M059J (cell line): ENCODE measurements around the gene ABCA7. TPM values are rescaled to one million over a fixed set of nuclear protein-coding genes. Genes with fewer than 3 reads are reported as not detected.
"Not testable (repeated sequence)": the region's sequence is repeated elsewhere in the genome, so short reads cannot be mapped to it uniquely, and the experiment has no call there.

Experiments used
- DNase-seq: peaks from one replicate; pipeline ENCODE4 v3.0.0-alpha.2; 2012; ENCODE audit warnings: low read depth
- total RNA-seq: library from RNA; depleted of rRNA; stranded (reverse); fragments of >200 nt; shearing (Covaris generic); gene quantifications from 2 replicates; pipeline ENCODE4 v1.2.3, GENCODE V29; 2014

The ABCA7 gene
- total RNA-seq, 1 experiment from 2014 or later, result 13.5 TPM

DNA sequence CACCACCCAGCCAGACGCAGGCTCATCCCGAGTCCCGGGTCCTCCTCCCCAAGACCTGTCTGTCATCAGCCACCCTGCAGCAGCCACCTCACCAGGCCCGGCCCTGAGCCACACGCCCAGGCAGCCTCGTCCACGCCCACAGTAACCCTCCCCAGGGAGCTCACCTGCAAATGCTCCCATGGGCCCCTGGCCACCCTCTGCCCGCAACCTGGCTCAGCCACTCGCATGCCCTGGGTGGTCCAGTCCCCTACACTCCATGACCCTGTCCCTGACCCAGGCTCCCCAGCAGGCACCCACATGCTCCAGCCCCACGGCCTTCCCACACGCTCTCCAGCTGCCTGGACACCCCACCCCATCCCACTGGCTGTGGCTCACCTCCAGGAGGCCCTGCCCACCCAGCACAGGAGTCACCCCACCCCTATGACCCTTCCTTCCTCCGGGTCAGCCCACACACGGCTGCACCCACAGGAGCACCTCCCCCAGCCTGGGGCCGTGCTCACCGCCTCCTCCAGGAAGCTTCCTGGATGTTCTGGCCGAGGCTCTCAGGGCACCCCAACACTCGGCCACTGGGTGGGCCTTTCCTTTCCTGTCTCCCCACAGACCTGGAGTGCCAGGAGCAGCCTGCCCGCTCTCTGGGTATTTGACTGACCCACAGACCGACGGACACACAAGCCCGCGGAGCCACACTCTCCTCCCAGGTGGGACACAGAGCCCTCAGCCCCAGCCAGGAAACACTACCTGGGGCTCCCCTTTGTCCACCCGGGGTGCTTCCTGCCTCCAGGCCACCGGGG is 22.6 kb upstream of the ABCA7 start:
- no peak for DNase-seq

DNA sequence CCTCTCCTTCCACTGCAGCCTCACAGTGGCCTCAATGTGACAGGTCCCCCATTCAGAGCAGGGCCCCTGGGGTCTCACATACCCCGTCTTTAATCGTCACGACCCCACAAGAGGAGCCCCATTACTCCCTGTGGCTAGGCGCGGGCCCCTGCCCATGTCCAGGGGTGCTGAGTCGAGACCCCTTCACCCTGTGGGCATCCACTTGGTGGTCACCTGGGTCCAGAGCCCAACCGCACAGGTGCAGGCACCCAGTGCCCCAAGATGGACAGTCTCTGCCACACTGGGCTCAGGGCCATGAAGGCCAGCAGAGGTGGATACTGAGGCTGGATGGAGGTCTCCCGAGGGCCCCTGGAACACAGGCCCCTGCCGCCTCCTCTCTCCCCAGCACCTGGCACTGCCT is 22.0 kb upstream of the ABCA7 start:
- no peak for DNase-seq

DNA sequence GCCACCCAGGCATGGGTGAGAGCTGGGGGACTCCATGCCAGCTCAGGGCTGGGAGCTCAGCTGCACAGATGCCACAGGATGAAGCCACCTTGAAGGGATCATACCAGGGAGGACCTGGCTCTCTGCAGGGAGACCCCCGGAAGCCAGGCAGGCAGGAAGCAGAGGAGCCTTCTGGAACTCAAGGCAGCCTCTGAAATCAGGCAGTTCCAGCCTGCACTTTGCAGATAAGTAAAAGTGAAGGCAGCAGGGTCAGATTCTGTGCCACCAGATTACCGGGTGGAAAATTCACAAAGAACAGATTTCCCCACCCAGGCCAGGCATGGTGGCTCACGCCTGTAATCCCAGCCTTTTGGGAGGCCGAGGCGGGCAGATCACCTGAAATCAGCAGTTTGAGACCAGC is 21.5 kb upstream of the ABCA7 start:
- no peak for DNase-seq

DNA sequence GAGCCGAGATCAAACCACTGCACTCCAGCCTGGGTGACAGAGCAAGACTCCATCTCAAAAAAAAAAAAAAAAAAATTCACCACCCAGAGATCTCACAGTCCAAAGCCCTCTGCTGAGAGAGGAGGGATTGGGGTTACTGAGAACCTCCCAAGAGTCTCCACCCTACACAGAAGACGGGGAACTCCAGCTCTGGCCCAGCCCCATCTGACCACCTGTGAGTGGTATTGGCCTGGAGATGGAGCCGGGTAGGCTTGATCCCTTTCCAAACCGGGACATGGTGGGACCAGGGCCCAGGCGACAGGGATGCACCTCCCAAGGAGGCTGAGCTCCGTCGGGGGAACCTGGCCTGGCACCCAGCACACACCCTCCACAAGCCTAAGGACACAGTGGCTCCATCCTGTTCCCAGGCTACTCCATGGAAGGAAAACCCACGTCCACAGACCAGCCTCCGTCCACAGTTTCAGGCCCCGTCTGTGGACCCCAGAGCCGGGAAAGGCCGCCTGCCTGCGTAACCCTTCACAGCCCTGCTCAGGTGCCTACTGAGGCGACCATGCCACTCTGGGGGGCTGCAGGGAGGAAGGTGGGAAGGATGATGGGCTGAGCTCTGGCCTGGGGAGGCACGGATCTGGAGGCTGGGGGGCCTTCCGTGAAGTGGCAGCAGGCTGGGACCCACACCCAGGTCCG is 20.8 kb upstream of the ABCA7 start:
- DNase-seq, result no peak

DNA sequence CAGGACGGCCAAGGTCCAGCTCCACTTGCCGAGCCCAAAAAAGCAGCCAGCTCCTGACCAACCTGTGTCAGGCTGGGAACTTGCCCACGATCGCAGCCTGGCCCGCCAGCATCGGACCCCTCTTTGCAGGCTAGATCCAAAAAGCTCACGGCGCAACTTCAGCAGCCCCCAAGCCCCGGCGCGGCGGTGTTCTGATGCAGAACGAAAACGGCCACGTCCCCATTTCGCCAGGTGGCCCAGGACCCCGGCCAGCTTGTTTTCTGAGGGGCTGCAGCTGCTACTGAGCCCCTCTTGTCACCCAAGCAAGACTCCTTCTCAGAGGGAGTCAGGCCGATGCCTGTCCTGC is 20.3 kb upstream of the ABCA7 start:
- no peak for DNase-seq

DNA sequence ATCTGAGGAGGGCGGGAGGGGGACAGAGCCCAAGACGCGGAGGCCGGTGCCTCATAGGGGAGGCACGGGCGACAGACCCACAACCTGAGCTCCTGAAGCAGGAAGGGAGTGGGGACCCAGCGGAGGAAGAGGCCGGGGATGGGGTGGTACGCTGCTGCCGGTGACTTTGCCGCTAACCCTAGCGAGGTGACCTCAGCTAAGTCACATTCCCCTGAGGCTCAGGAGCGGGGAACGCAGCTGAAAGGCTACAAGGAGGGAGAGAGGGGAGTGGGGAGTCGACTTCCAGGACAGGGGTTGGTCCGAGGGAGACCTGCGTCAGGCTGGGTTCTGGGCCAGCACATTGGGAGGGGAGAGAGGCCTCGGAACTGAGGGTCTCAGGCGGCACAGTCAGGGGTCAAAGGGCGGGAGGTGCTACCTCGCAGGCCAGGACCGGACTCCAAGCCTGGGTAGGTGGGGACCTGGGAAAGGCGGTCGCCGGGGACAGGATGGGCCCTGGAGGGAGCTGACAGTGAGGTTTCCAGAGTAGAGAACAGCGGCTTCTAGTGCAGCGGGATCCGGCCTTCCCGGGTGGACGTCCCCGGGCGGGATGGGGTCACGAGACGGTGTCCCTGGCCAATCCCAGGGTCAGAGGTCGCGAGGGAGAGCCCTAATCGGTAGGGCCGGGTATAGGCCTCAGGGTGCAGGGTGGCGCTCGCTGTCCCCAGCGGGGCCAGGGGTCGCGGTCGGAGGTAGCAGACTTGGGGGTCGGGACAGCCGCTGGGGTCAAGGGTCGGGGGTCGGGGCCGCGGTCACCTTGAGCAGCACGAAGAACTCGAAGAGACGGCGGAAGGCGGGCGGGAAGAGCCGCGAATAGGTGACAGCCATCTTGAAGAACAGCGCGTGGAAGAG is 19.7 kb upstream of the ABCA7 start:
- no peak for DNase-seq

DNA sequence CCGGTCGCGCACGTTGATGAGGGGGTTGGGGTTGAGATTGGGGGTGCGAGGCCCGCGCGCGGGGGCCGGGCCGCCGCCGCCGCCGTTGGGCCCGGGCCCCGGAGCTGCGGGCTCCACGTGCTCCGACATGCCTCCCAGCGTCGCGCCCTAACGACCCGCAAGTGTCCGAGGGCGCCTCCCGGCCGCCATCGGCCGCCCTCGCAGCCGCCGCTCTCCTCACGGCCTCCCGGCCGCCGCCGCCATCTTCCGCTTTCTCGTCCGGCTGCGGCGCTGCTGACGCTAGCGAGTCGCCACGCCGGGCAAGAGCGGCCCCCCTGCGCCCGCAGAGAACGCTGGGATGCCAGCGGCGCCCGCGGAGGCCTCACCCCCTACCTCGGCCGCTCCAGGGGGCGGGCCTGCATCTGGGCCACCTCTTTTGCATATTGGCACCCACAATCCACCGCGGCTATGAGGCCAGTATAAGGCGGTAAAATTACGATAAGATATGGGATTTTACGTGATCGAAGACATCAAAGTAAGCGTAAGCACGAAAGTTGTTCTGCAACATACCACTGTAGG is 19.0 kb upstream of the ABCA7 start, which contains the start of gene TMEM259:
Gene TMEM259, minus strand, starts transcription at position 256 of the 558 bp plus-strand sequence. Its CDS starts 127 bp downstream, at position 129.
- DNase-seq, result peak; percentile 97

DNA sequence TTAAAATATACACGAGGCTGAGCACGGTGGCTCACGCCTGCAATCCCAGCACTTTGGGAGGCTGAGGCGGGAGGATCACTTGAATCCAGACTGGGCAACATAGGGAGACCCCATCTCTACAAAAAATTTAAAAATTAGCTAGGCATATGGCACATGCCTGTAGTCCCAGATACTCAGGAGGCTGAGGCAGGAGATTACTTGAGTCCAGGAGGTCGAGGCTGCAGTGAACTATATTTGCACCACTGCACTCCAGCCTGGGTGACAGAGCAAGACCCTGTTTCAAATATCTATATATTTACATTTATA is 16.1 kb upstream of the ABCA7 start:
- DNase-seq, result not testable (repeated sequence)

DNA sequence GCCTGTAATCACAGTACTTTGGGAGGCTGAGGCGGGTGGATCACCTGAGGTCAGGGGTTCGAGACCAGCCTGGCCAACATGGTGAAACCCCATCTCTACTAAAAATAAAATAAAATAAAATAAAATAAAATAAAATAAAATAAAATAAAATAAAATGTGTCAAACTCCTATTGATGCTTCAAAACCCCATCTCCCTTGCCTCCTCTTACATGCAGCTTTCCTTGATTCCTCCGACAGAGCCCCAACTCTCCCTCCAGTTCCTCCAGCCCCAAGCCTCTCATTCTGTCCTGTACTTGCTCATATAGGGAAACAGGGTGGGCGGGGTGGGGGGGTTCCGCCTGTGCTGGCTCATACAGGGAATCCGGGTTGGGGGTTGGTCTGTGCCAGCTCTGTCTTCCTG is 14.8 kb upstream of the ABCA7 start:
- not testable (repeated sequence) for DNase-seq

DNA sequence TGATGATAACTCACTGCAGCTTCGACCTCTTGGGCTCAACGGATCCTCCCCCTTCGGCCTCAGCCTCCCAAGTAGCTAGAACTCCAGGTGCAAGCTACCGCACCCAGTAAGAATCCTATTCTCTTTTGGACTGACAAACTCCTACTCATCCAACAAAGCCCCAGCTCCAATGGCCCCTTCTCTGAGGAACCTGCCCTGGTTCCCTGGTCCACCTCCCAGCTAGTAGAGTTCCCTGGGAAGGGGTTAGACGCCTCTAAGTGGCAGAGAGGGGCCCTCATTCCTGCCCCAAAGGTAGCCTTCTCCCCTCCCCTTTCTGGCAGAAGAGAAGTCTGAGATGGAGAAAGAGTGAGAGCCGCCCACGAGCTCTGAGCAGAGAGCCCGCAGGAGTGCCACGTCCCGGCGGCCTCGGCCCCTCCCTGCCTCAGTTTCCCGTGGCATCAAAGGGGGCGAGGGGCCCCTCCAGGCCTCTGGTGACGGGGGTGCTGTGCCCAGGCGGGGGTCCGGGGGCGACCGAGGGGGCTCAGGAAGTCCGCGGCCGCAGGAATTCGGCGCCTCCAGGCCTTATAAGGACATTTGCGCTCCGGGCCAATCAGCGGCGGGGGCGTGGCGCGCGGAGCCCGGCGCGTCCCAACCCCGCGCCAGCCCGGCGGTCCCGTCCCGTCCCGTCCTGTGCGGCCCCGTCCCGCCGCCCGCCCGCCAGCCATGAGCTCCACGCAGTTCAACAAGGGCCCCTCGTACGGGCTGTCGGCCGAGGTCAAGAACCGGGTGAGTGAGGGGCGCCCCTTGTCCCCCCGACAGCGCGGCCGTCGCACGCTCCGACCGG is 13.7 kb upstream of the ABCA7 start, which contains the start of gene CNN2:
Gene CNN2, plus strand, starts transcription at position 649 of the 823 bp plus-strand sequence. Its CDS starts 54 bp downstream, at position 703.
- peak; percentile 82 for DNase-seq

DNA sequence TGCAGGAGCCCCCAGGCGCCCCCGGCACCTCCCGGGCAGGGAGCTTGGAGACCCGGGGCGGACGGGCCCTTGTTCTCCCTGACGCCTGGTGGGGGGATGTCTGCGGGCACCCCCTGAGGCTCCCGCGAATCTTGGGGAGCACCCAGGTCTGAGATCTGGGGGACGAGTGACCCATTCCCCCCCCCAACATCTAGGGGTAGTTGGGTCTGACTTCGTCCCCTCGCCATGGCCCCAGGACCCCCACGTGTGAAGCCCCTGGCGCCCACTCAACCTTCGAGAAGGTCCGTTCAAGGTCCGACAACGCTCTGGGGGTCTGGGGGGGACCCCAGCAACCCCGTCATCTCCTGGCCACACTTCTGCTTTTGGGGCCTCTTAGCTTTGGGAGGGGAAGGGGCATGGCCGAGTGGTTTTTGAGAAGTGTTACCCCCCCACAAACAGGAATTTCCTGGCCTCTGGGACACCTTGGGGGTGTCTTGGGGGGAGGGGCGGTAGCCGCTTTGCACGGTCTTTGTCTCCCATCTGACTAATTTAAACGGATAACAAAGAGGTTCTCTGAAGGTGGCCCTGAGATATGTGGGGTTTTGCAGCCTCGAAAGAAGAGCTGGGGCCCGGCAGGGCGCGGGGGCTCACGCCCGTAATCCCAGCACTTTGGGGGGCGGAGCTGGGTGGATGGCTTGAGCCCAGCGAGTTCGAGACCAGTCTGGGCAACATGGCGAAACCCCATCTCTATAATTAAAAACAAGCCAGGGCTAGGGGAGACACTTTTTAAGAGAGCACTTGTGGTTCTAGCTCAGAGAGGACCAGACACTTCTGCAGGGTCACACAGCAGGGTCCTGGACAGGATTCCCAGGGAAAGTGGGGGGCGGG is 12.9 kb upstream of the ABCA7 start:
- DNase-seq, result peak; percentile 65

DNA sequence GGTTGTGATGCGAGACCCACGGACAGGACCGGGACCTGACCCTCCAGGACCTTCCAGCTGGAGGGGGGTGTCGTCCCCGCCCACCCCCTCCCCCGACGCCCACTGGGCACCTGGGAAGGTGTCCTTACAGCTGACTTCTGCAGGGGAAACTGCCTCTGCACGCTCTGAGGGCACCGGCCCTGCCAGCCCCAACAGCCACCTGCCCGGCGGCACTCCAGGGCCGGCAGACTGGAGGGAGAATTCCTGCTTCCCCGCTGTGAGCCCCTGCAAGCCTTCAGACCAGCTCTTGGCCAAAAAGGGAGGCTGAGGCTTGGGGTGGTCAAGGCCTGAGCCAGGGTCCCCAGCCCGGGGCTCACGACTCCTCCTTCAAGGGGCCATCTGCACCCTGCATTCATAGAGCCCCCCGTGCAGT is 12.3 kb upstream of the ABCA7 start:
- DNase-seq, result no peak

DNA sequence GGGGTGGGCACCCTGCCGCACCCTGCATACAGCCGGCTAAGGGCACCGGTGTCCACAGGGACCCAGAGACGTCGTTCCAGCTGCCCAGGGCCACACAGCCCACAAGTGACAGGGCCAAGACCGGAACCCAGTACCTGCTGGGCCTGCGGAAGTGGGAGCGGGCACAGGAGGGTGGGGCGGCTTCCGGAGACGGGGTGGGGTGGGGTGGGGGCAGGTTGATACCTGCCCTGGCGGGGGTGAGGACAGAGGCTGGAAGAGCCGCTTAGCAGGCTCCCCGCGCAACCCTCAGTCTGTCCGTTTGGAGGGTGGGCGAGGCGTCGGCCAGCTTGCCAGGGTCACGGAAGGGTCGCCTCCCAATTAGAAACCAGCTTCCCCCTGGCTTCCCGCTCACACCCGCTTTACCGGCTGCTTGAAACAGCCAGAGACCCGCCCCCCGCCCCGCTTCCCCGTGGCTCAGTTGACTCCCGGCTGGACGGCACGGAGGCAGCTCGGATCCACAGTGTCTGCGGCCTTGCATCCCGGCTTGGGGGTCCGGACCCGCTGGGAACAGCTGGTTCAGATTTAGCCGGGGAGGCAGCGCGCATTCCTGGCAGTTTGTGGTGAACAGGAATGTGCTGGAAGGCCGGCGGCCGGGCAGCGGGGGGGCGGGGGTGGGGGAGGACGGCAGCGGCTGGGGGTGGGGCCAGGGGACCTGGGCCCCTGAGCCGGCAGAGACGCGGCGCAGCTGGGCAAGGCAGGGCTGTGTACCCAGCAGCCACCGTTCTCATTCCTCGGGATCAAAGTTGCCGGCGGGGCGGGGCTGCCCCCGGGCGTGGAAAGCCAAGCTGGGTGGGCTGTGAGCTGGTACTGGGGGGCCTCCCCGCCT is 11.6 kb upstream of the ABCA7 start:
- DNase-seq, result peak; percentile 94

DNA sequence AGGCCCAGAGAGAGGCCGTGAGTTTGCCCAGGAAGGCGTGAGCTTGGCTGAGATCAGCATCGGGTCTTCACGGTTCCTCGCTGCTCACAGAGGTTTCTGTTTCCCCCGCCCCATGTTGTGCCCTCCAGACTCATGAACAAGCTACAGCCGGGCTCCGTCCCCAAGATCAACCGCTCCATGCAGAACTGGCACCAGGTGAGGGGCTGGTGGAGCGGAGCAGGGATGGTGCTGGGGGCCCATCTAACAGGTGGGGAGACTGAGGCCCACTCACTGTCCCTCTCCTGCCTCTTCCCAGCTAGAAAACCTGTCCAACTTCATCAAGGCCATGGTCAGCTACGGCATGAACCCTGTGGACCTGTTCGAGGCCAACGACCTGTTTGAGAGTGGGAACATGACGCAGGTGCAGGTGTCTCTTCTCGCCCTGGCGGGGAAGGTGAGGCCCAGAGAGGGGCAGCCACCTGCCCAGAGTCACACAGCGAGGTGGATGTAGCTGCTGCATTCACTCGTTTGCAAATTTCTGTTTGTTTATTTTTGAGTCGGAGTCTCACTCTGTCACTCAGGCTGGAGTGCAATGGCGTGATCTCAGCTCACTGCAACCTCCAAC is 7.5 kb upstream of the ABCA7 start:
- no peak for DNase-seq

DNA sequence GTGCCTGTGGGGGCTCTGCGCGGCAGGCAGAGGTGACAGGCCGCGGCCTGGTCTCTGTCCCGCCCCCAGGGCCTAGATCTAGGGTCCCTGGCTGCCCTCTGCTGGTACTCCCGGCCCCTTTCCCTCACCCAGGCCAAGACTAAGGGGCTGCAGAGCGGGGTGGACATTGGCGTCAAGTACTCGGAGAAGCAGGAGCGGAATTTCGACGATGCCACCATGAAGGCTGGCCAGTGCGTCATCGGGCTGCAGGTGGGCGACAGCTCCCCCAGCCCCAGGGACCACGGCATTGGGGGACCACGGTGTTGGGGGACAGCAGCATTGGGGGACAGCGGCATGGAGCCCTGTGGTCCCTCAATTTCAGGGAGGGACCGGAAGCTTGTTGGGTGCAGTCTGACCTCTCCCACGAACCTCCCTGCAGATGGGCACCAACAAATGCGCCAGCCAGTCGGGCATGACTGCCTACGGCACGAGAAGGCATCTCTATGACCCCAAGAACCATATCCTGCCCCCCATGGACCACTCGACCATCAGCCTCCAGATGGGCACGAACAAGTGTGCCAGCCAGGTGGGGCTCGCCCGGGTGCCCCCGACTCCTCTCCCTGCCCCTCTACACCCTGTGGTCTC is 3.8 kb upstream of the ABCA7 start:
- DNase-seq, result no peak

DNA sequence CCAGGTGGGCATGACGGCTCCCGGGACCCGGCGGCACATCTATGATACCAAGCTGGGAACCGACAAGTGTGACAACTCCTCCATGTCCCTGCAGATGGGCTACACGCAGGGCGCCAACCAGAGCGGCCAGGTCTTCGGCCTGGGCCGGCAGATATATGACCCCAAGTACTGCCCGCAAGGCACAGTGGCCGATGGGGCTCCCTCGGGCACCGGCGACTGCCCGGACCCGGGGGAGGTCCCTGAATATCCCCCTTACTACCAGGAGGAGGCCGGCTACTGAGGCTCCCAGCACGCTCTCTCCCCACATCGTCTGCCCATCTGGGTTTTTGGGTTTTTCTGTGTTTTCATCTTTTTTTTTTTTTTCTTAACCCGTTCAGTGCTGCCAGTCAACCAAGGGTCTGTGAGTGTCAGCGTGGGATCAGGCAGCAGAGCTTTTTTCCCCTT is 2.3 kb upstream of the ABCA7 start:
- no peak for DNase-seq

DNA sequence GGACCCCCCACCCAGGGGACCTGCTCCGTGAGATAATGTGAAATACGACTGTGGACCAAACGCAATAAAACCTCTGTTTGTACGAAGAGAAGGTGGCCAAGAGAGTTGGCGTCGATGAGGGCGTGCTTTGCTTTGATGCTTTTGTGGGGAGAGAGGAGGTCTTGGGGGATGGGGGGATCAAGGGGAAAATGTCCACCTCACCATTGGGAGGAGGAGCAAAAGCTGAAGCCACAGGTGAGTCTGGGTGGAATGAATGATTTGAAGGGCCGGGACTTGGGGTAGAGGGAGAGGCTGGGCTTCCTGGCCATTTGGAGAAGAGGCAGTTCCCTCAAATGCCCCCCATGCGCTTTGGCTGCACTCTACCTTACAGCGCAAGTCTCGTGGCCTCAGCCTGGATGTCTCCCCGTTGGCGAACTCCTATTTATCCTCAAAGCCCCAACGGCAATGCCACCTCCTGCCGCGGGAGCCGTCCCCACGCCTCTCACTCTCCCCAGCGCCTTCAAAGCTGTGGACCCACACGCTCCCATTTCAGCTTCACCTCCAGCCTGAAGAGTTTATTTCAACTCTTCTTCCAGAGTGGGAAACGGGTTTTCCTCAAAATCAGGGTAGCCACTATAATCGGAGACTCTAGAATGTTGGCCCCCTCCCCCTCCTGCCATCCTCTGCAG is 795 bp upstream of the ABCA7 start:
- DNase-seq, result no peak
